ENCODE measurements around the gene BMP4. TPM values are rescaled to one million over a fixed set of nuclear protein-coding genes. Genes with fewer than 3 reads are reported as not detected.
A peak's percentile ranks its signal among the peaks of the same experiment; 100 is the strongest.

BMP4 gene
- total RNA-seq, 1 donor from 2014 or later = 162 TPM

DNA sequence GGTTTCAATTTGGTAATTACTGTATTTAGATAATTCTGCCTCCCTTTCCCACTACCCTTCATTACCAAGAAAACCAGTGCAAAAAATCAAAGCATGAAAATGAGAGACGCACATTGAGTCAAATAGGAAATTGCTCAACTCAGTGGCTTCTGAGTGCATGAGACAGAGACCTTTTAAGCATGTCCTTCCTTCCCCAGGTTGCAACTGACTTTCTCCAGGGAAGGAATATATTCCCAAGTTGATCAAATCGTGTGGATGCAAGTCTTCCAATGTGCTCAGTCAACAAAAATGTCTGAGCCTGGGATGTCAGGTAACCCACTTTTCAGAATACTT lies 12.9 kb downstream of the BMP4 start:
- DNase-seq = peak; percentile 31

DNA sequence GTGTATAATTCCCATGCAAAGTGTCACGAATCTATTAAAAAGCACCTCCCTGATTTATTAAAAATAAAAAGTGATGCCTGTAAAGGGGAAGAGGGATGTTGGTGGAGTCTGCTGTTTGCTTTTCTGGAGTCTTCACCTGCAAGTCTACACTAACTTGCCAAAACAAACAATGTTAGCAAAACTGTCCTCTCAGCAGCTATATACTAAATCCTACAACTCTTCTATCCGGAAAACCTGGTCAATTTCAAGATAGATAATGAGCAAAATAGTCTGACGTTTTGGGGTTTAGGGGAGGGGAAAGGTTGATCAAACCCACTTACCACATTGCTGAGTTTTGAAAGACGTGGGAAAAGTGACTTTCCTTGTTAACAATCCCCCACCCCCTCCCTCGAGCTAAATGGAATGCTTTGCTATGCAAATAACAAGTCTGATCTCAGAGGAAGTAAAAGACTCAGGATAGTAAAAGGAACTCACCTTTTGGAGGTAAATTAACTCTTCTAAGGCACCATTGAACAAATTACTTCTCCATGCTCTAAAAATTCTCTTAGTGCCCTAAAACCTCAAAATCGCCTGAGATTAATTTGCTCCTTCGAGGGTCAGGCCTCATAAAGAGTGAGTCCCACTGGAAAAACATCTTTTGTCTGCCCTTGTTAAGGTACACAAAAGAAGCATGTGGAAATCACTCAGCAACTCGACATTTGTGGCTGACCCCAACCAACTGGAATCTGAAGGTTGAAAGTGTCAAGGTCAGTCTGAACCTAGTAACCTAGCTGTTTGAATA lies 13.5 kb downstream of the BMP4 start:
- DNase-seq = no peak

DNA sequence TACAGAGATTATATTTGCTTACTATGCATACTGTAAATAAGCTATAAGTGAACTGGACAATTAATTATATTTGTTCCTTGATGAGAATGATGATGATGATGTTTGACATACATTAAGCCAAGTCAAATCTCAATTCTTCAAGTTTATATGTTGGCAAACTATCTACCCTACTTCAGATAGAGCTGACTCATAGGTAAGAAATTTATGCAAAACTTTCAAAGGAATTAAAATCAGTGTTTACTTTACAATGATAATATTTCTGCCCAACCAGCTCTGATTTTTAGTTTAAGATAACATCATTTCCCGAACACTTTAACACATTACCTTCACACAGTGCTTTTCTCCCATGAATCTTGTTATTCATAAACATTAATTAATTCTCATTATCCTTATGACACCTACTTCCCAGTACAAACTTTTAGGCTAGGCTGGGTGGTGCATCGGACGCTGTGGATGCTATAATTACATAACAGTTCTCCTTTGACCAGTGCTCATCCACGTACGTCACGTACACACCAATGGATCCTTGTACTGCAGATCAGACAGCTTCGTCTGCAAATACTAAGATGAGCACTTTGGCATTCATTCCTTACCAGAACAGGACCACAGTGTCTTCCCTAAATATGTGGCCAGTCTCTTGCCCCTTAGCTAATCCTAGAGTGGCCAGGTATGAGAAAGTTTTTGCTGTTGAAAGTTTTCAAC lies 18.3 kb downstream of the BMP4 start:
- DNase-seq = peak; percentile 15

DNA sequence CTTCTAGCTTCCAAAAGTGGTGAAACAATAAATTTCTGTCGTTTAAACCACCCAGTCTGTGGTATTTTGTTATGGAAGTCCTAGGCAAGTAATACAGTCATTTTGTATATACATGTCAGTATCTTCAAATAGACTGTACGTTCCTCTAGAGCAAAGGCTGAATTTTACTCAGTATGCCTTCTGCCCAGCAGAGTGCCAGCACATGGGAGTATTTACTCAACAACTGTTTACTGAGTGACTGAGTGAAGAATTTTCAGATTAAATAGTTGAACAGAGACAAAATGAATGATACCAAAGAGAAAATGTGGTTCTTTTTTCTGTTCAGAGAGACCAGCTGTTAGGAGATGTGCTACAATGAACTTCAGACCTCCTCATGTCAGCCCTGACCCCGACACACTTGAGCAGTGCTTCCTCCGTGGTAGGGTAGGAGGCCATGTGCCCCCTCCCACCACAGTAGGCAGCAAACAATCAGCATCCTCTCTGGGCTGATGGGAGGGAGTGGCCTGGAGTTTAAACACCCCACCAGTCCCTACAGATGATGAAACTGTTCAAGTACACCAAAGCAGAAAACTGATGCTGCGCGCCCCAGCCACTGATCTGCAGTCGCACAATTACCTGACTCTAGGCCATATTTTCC lies 21.7 kb downstream of the BMP4 start:
- no peak for DNase-seq

DNA sequence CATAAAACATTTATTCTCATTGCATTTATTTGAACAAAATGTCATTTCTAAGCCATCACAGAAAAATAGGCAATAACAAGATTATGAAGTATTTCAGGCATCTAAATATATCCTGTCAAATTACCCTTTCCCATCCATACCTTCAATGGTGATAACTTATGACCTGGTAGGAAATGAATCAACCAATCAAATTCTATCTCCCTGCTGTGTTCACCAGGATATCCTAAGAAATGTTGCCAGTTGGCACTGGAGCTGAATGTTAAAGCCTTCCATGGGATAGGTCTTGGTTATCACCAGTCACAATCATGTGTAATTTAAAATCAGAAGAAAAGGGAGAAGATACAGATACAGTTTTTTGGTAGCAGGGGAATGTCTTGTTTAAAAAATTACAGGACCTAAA lies 23.7 kb downstream of the BMP4 start:
- DNase-seq = peak; percentile 83

DNA sequence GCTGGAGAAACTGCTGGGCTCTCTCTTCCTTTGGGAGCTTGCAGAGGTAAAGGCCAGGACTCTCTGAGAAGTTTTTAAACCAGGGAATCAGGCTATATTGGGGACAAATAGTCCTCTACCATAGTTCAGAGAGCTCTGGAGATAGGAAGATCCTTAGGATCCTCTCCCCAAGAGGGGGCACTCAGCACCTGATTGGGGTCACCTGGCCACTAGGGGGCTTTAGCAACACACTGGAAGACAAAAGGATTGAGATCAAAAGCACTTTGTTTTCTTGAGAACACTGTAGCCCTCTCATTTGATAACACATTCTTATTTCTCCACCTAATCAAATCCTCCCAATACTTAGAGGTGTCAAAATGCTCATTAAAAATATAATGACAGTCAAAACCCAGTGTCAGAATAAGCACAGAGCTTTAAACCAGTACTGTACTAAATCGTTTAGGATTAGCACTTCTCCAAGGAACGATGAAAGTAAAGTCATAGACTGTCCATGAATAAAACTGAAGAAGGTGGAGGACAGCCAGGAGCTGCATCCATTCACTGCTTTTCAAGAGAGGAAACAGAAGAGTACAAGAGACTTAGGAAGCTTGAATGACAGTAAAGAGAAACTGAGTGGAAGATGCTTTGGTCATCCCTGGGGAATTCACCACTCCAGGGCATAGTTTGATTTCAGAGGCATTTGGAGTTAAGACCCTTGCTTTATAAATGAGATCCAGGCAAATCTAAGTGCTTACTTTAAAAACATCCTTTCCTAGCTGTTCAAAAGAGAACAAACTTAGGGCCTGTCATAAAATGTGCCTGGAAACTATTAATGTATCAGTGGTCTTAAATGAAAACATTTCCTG lies 26.5 kb downstream of the BMP4 start:
- no peak for DNase-seq

DNA sequence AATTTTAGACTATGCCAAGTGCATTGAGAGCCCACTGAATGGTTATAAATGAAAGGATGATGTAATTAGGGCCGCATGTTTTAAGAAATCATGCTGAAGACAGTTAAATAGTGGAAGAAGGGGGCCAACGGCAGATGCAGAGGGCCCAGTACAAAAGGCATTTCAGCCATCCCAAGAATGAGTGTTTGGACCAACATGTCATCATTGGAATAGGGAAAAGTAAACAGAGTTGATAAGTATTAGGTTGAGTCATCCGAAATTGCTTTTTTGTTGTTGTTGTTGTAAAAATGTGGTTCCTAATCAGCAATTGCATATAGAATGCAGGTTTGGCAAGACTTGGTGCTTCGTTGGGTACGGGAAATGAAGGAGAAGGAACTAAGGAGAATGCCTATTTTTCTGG lies 29.5 kb downstream of the BMP4 start:
- no peak for DNase-seq

DNA sequence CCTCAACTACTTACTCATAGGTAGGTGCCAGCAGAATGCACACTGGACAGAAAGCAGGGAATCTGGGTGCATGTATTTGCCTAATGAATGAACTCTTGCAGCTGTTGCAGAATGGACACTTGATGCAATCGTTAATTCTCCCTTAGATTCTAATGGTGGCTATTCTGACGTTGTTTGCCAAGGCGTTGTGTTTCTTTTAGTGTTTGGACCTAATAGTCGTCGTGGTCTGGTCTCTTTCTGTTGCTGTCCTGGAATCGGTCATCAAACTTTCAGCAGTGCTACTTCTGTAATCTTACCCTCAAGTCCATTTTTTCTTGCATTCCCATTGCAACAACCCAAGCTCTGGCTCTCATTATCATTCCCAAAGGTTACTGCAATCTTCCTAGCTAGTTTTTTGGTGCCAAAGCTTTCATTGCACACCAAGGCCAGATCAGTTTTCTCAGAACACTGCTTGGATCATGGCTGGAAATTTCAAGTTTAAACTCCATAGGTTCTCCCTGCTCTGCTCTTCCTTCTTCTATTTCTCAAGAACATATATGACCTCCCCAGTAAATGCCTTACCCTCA lies 31.3 kb downstream of the BMP4 start:
- DNase-seq = no peak

DNA sequence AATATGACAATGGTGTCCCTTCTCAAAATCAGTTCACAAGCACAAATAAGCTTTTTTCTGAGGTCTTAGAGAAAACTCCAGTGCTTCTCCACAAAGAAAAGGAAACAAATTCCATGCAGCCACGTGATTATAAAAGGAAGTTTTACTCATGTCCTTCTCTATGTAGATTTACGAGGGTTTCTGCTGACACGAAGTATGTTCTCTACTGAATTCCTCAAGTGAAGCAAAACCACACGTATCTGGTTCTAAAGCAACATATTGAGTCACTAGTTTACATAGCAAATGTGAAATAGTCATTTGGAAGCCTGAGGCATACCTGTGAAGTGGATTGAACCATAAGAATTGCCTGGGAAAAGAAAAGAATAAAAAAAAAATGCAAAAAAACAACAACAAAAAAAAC lies 31.9 kb downstream of the BMP4 start:
- DNase-seq = peak; percentile 82

DNA sequence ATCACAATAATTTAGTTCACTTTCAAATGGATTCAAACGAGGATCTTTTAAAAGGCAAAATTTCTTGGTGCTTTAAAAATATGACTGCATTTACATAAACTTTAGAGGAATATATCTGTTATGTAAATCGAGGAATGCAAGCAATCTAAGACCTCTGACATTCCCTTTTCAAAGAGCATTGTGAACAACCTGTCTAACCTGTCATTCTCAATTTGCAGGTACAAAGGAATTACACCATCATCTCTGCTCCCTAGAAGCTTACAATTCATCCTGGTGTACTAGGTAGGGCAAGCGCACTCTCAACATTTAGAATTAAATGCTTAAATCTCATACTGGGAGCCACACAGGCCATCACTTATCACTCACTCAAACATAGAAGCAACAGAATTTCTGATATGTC lies 35.6 kb downstream of the BMP4 start:
- no peak for DNase-seq

DNA sequence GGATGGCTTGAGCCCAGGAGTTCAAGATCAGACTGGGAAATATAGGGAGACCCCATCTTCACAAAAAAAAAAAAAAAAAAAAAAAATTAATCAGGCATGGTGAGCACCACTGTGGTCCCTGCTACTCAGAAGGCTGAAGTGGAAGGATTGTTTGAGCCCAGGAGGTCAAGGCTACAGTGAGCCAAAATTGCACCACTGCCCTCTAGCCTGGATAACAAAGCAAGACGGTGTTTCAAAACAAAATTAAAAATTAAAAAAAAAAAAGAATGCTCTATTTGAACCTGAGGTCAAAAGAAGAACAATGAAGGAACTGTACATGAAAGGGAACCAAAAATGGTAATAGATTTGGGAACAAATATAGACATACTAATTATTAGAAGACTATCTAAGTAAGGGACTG lies 40.4 kb downstream of the BMP4 start:
- no peak for DNase-seq

DNA sequence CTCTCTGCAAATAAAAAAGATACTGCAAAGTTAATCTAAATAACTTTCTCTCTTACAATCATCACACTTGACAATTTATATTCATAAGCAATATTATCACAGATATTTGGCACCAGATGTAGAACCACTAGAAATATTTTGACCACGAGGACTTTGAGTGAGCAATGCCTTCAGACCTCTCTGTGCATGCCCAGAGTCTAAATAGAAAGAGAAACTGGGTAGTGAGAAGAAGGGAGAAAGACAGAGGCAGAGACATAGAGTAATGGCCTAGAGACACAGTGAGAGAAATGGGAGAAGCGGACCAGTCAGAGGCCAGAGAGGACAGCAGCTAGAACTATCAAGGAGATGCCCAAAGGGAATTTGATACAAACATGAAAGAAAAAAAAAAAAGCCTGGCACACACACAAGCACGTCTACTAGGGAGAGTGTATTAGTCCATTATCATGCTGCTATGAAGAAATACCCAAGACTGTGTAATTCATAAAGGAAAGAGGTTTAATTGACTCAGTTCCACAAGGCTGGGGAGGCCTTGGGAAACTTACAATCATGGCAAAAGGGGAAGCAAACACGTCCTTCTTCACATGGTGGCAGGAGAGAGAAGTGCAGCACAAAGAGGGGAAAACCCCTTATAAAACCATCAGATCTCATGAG lies 41.1 kb downstream of the BMP4 start:
- DNase-seq = no peak

DNA sequence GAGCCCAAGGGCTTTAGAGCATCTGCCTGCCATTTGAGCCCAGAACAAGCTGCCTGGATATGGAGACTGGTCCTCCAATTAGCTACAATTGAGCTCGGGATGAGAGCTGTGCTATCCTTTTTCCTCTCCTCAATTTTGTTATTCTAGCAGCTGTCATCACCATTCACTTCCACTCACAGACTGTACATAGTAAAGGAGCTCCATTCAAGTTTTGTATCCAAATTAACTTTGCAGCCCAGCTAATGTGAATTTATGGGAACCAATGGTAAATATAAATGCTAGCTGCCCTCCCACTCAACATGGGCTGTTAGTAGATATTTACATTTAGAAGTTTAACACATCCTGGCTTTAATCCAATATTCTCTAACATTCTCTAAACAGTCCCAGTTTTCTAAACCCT lies 44.6 kb downstream of the BMP4 start:
- DNase-seq = no peak

DNA sequence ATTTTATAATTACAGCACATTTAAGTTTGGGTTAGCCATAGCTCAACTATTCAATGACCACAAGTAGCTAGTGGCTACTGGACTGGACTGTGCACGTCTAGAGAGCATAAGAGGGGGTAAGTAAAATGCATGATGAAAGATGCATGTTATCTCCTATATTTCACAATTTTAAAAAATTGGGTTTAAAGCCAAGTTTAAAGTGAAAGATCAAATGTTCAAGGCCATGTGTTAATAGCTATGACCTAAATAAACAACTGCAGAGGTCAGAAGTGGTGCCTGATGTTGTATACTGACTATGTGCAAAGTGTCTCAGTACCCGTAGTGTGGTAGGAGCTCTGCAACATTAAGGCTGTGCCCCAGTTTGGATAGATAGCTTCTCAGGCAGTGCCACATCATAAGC lies 48.2 kb downstream of the BMP4 start:
- no peak for DNase-seq

DNA sequence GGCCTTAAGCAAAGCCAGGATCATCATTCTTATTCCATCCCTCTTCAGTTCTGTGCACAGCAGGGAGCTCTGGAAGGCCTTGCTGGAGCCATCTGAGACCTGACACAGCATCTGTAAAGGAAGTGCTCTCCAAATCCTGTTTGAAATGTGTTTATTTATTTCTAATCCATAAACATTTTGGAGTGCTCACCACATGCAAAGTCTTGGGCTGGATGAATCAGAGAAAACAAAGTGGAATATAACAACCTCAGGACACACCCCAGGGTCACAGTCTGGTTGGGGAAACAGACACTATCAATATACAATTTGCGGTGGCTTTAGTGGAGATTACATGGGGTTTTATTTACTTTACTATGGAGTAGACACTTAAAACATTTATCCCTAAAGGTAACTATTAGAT lies 54.3 kb downstream of the BMP4 start:
- no peak for DNase-seq

DNA sequence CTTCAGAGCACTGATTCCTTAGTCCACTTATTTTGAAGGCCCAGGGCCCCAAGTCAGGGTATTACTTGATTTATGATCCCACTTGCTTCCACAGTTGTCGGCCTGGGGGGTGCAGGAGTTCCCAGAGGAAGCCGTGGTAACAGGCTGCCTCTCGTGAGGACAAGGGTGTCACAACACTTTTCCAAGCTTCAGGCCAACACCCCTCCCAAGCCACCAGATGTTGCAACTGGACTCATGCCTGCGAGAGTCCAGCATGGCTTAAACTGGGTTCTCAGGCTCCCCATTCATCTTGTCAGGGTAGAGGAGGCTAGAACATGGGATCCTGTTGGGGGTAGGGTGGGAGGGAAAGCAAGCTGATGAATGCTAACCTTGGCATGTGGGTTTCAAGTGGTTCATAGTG lies 56.1 kb downstream of the BMP4 start:
- DNase-seq = no peak
